ENCODE measurements around the gene HEY2.
A peak's percentile ranks its signal among the peaks of the same experiment; 100 is the strongest.

The HEY2 gene

DNA sequence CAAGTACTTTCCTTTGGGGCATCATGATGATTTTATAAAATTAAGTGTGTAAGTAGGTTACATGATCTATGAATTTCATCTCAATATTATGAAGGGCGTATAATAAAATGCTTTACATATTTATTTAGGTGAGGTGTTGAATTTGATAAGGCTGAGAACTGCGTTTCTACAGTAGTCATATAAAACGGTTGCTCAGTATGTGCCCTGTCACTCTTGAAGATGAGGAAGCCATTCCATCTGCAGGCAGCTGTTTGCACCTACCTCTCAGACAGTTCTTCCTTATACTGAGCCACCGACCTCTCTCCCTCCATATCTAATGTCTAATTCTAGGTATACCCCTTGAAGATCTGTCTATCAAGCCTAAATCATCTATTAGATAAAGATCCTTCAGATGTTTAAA is 57.4 kb downstream of the HEY2 start:
- H3K4me3 ChIP-seq (ENCODE audit: low read length): no peak overlapping the region
- no peak for DNase-seq (ENCODE audit: low read depth)
- TF ChIP-seq, protein P1, sequence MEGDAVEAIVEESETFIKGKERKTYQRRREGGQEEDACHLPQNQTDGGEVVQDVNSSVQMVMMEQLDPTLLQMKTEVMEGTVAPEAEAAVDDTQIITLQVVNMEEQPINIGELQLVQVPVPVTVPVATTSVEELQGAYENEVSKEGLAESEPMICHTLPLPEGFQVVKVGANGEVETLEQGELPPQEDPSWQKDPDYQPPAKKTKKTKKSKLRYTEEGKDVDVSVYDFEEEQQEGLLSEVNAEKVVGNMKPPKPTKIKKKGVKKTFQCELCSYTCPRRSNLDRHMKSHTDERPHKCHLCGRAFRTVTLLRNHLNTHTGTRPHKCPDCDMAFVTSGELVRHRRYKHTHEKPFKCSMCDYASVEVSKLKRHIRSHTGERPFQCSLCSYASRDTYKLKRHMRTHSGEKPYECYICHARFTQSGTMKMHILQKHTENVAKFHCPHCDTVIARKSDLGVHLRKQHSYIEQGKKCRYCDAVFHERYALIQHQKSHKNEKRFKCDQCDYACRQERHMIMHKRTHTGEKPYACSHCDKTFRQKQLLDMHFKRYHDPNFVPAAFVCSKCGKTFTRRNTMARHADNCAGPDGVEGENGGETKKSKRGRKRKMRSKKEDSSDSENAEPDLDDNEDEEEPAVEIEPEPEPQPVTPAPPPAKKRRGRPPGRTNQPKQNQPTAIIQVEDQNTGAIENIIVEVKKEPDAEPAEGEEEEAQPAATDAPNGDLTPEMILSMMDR (IDR thresholded peaks at IDR 0.05; ENCODE audit: insufficient read depth, low read depth, low read length, missing control alignments): no peak

DNA sequence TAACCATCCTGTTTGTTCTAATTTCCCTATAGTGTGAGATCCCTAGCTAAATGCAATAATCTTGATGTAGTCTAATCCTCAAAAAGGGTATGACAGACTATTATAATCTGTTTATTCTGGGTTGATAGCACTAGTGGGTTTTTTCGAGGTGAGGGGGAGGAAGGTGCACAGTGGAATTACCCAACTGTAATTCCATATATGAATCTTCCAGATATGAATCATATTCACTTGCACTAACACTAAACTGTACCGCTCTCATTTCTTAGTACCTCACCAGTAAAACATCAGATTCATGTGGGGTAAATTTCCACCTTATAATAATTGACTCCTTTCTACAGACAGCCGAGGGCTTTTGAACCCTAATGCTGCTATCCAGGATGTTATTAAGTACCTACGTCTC is 57.9 kb downstream of the HEY2 start:
- DNase-seq (ENCODE audit: low read depth): no peak
- TF ChIP-seq, protein P1 (IDR thresholded peaks at IDR 0.05; ENCODE audit: insufficient read depth, low read depth, low read length, missing control alignments): no peak
- no peak overlapping the region for H3K4me3 ChIP-seq (ENCODE audit: low read length)

DNA sequence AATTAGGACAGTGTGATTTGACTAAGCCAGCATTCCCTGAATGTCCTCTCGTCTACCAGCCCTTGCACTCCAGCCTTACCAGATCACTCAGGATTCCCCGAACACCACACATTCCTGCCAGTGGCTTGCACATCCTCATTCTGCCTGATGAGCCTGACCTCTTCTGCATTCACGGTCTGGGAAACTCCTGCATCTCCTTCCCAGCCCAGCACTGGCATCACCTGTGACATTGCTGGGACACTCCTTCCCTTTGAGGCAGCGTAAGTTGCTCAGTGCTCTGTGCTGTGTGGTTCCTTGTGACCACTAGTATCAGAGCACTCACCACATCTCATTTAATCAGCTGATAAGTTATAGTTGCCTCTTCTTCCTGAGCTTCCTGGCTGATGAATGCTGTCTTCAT is 58.6 kb downstream of the HEY2 start:
- no peak for DNase-seq (ENCODE audit: low read depth)
- TF ChIP-seq, protein P1 (IDR thresholded peaks at IDR 0.05; ENCODE audit: insufficient read depth, low read depth, low read length, missing control alignments): no peak
- H3K4me3 ChIP-seq (ENCODE audit: low read length): no peak overlapping the region

DNA sequence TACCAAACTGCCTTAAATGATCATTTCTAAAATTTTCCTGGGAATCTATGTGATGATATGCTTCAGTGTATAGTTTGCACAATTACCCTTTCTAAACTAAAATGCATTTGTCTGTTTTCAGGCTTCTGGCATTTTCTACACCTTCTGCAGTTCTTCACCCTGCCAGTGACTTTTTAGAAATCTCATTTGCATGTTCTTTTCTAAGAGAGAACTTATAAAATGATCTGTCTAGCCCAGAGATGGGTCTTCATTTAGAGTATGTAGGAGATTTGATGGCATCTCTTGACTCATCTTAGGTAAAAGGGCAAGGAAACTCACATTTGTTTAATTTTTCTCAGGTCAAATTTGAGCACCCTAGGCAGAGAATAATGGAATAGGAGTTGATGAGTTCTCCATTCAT is 59.2 kb downstream of the HEY2 start:
- H3K4me3 ChIP-seq (ENCODE audit: low read length): no peak overlapping the region
- TF ChIP-seq, protein P1 (IDR thresholded peaks at IDR 0.05; ENCODE audit: insufficient read depth, low read depth, low read length, missing control alignments): no peak
- no peak for DNase-seq (ENCODE audit: low read depth)

DNA sequence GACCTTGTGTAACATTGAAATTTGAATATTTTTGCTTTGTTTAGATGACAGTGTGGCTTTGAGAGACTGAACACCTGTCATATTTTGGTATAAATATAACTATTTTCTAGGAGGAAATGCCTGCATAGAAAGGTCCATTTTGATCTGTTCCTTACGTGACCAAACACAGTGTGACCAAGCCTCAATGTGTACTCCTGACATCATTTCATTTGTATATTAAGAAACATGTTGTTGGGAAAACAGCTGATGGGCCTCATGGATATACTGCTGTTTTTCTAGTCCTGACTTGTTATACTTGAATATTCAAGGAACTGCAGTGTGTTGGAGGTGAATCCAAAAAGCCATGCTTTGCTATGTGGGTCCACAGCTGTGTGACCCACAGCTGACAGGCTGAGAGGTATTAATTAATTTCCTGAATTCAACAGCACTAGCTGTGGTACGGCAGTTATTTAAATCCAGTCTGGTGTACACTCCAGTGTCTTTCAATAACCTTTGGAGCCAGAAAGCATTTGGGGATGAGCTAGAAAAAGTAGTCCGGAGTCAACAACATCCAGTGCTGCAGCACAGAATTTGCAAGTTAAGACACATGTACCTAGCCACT is 60.2 kb downstream of the HEY2 start:
- peak; percentile 44 for DNase-seq (ENCODE audit: low read depth)
- H3K4me3 ChIP-seq (ENCODE audit: low read length): no peak overlapping the region
- TF ChIP-seq, protein P1 (IDR thresholded peaks at IDR 0.05; ENCODE audit: insufficient read depth, low read depth, low read length, missing control alignments): no peak

DNA sequence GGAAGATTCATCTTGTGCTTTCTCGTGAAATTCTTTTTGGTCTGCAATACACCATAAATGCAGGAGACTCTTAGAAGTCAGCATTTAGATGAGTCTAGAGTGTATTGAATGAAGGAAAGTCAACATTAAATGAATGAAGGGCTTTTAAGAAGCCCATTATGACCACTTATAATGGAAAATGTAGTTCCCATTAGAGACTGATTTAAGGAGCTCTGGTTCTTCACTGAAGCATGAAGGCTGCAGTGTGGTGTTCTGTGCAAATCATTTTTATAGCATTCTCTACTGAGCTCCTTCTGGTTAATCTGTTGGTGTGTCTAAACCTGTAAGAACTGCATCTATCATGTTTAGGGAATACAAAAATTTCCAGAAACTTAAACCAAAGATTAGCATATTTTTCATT is 61.0 kb downstream of the HEY2 start:
- DNase-seq (ENCODE audit: low read depth): no peak
- TF ChIP-seq, protein P1 (IDR thresholded peaks at IDR 0.05; ENCODE audit: insufficient read depth, low read depth, low read length, missing control alignments): no peak
- no peak overlapping the region for H3K4me3 ChIP-seq (ENCODE audit: low read length)

All from epithelial cell of esophagus (primary cell).